ENCODE measurements around the gene IGFBP2.

The IGFBP2 gene

GRCh38 chr2:216632346-216632951 lies 771 bp upstream of the IGFBP2 start:
- no peak for TF ChIP-seq CTCF (IDR thresholded peaks at IDR 0.05; ENCODE audit: borderline replicate concordance, control extremely low read depth, extremely low read depth, insufficient read depth, missing control alignments)
- no peak for DNase-seq (ENCODE audit: low spot score)
- in situ Hi-C loops (cut with MboI; ENCODE audit: low sequenced_read_pairs, unreplicated experiment), result no loop called here

GRCh38 chr2:216633616-216634369 lies 573 bp downstream of the IGFBP2 start:
- in situ Hi-C loops (cut with MboI; ENCODE audit: low sequenced_read_pairs, unreplicated experiment), result no loop called here
- TF ChIP-seq CTCF (IDR thresholded peaks at IDR 0.05; ENCODE audit: borderline replicate concordance, control extremely low read depth, extremely low read depth, insufficient read depth, missing control alignments), result no peak
- no peak for DNase-seq (ENCODE audit: low spot score)

- DNase-seq (ENCODE audit: low spot score), result no peak
- TF ChIP-seq CTCF (IDR thresholded peaks at IDR 0.05; ENCODE audit: borderline replicate concordance, control extremely low read depth, extremely low read depth, insufficient read depth, missing control alignments), result no peak
- in situ Hi-C loops (cut with MboI; ENCODE audit: low sequenced_read_pairs, unreplicated experiment), result no loop called here
These were observed 1.3 kb downstream of the IGFBP2 start for GRCh38 chr2:216634370-216635148.

GRCh38 chr2:216635171-216635570 lies 2.0 kb downstream of the IGFBP2 start:
- DNase-seq (ENCODE audit: low spot score), result peak; percentile 59
- in situ Hi-C loops (cut with MboI; ENCODE audit: low sequenced_read_pairs, unreplicated experiment), result no loop called here
- TF ChIP-seq CTCF (IDR thresholded peaks at IDR 0.05; ENCODE audit: borderline replicate concordance, control extremely low read depth, extremely low read depth, insufficient read depth, missing control alignments), result no peak

GRCh38 chr2:216635701-216636550 lies 2.7 kb downstream of the IGFBP2 start:
- no peak for DNase-seq (ENCODE audit: low spot score)
- in situ Hi-C loops (cut with MboI; ENCODE audit: low sequenced_read_pairs, unreplicated experiment), result no loop called here
- TF ChIP-seq CTCF (IDR thresholded peaks at IDR 0.05; ENCODE audit: borderline replicate concordance, control extremely low read depth, extremely low read depth, insufficient read depth, missing control alignments), result no peak
